A549 (cell line): ENCODE measurements around the gene FGF1.

Experiments
- CTCF ChIP-seq: fragments of >200 bp; sonication (Bioruptor Twin); formaldehyde crosslinking; IDR thresholded peaks from 3 replicates; pipeline ENCODE4 v1.5.1; 2016
- EP300 ChIP-seq, 2 experiments: fragments of >200 bp; sonication (Bioruptor Twin); formaldehyde crosslinking; IDR thresholded peaks; 2 replicates in 1 of 2; 3 replicates in 1 of 2; pipeline ENCODE4 v1.6.1; 2016 to 2017
- JUN ChIP-seq, 2 experiments: fragments of >200 bp; sonication (Bioruptor Twin); formaldehyde crosslinking; IDR thresholded peaks; 2 replicates in 1 of 2; 3 replicates in 1 of 2; pipeline ENCODE4 v1.6.1; 2016 to 2017
- KDM1A ChIP-seq: fragments of 200-600 bp; sonication (generic); IDR thresholded peaks from 2 replicates; pipeline ENCODE4 v1.6.1; 2016; ENCODE audit warnings: low read depth, mild to moderate bottlenecking
- POLR2A ChIP-seq: IDR thresholded peaks from 2 replicates; pipeline ENCODE4 v1.6.1; 2012; ENCODE audit warnings: mild to moderate bottlenecking, low read length
- RCOR1 ChIP-seq: fragments of 150-350 bp; IDR thresholded peaks from 2 replicates; pipeline ENCODE4 v1.6.1; 2014; ENCODE audit warnings: antibody characterized with exemption, low read length, low read depth
- REST ChIP-seq: fragments of 200-600 bp; sonication (generic); IDR thresholded peaks from 2 replicates; pipeline ENCODE4 v1.6.1; 2016; ENCODE audit warnings: antibody characterized with exemption, mild to moderate bottlenecking, moderate library complexity
- RNF2 ChIP-seq: fragments of 200-600 bp; sonication (generic); IDR thresholded peaks from 2 replicates; pipeline ENCODE4 v1.6.1; 2016; ENCODE audit warnings: low read depth, mild to moderate bottlenecking, antibody characterized with exemption, moderate library complexity, borderline replicate concordance
- SMC3 ChIP-seq: fragments of >200 bp; sonication (Bioruptor Twin); formaldehyde crosslinking; IDR thresholded peaks from 3 replicates; pipeline ENCODE4 v1.6.1; 2018; ENCODE audit warnings: inconsistent platforms

GRCh38 chr5:142683116-142683515 is 2.8 kb downstream of the FGF1 start:
- TF ChIP-seq POLR2A (no peak), EP300 (IDR thresholded peaks at IDR 0.05) (no peak), RNF2 (no peak), CTCF (no peak), SMC3 (no peak), REST (no peak), RCOR1 (no peak), KDM1A (no peak), JUN (IDR thresholded peaks at IDR 0.05) (no peak)
